NCI-H526 treated with DMSO at 0.1 percent for 48 hours (cell line): ENCODE results near the gene VAMP1.
"Not testable (repeated sequence)": the region's sequence is repeated elsewhere in the genome, so short reads cannot be mapped to it uniquely, and the experiment has no call there.

Experiments used
- DNase-seq: peaks from one replicate; lab custom pipeline; 2025; lab: John Stamatoyannopoulos, UW

Gene VAMP1

GRCh38 chr12:6470375-6471163 lies at the start of gene VAMP1:
VAMP1 (minus strand) TSS chr12:6470677; CDS start chr12:6470531, 146 bp downstream.
- peak; percentile 90 for DNase-seq

- no peak for DNase-seq
Measured at GRCh38 chr12:6520186-6520585, 49.7 kb upstream of the VAMP1 start.

GRCh38 chr12:6508087-6508486 lies 37.6 kb upstream of the VAMP1 start:
- no peak for DNase-seq

- DNase-seq, result no peak
Measured at GRCh38 chr12:6507102-6507998, 36.9 kb upstream of the VAMP1 start.

GRCh38 chr12:6500466-6500865 lies 30.0 kb upstream of the VAMP1 start:
- DNase-seq, result no peak

GRCh38 chr12:6497291-6497690 lies 26.8 kb upstream of the VAMP1 start:
- not testable (repeated sequence) for DNase-seq

- DNase-seq, result no peak
Measured at GRCh38 chr12:6494968-6495367, 24.5 kb upstream of the VAMP1 start.

- DNase-seq, result no peak
Measured at GRCh38 chr12:6494258-6494743, 23.8 kb upstream of the VAMP1 start.

GRCh38 chr12:6493497-6494257 lies 23.2 kb upstream of the VAMP1 start, which contains the start of gene NCAPD2:
NCAPD2 (plus strand) TSS chr12:6494102; CDS start chr12:6495099, 997 bp downstream.
- peak; percentile 93 for DNase-seq

GRCh38 chr12:6492838-6493496 lies 22.5 kb upstream of the VAMP1 start, which contains the start of gene MRPL51:
MRPL51 (minus strand) TSS chr12:6493262; CDS start chr12:6493136, 126 bp downstream.
- peak; percentile 88 for DNase-seq

GRCh38 chr12:6490673-6491072 lies 20.2 kb upstream of the VAMP1 start:
- not testable (repeated sequence) for DNase-seq

GRCh38 chr12:6489449-6489848 lies 19.0 kb upstream of the VAMP1 start:
- no peak for DNase-seq

GRCh38 chr12:6488240-6488639 lies 17.8 kb upstream of the VAMP1 start:
- DNase-seq, result no peak

GRCh38 chr12:6478416-6478815 lies 7.9 kb upstream of the VAMP1 start:
- DNase-seq, result no peak

GRCh38 chr12:6477601-6478377 lies 7.3 kb upstream of the VAMP1 start:
- DNase-seq, result not testable (repeated sequence)

GRCh38 chr12:6476489-6476888 lies 6.0 kb upstream of the VAMP1 start:
- DNase-seq, result no peak

GRCh38 chr12:6475233-6475975 lies 4.9 kb upstream of the VAMP1 start:
- DNase-seq, result not testable (repeated sequence)

- DNase-seq, result no peak
Measured at GRCh38 chr12:6472491-6472890, 2.0 kb upstream of the VAMP1 start.

- no peak for DNase-seq
Measured at GRCh38 chr12:6471989-6472360, 1.5 kb upstream of the VAMP1 start.
